GM12878 (cell line): ENCODE results near the gene PAQR7. TPM values are rescaled to one million over a fixed set of nuclear protein-coding genes. Genes with fewer than 3 reads are reported as not detected.

Experiments
- ATAC-seq: fragments of 200-7000 bp; cut with Tn5 transposase; 3 replicates; pipeline ENCODE4 v1.9.1; 2020; ENCODE audit warnings: mild to moderate bottlenecking, moderate library complexity
- Bru-seq: library from RNA; stranded (reverse); fragments of 400-500 nt; gene quantifications from one replicate; lab custom pipeline; 2021; lab: Mats Ljungman, UMichigan
- BruChase-seq, 2 experiments: library from RNA; stranded (reverse); fragments of 400-500 nt; gene quantifications; one replicate each; lab custom pipeline; 2021; lab: Mats Ljungman, UMichigan
- BruUV-seq: library from RNA; stranded (reverse); fragments of 400-500 nt; replicated peaks from 2 replicates; lab custom pipeline; 2021; lab: Mats Ljungman, UMichigan
- CTCF ChIA-PET: fragments of 300-600 bp; sonication (Branson Sonifier 250); formaldehyde crosslinking; extraction: SDS; loops from one replicate; lab custom pipeline; 2021; ENCODE audit warnings: inconsistent platforms; lab: Yijun Ruan, JAX
- POLR2A ChIA-PET: fragments of 350-600 bp; formaldehyde crosslinking; extraction: SDS; loops from one replicate; lab custom pipeline; 2021; ENCODE audit warnings: inconsistent platforms; lab: Charles Lee
- RAD21 ChIA-PET: fragments of 300-600 bp; sonication (Branson Sonifier 250); formaldehyde crosslinking; loops from one replicate; lab custom pipeline; 2023; ENCODE audit warnings: antibody characterized with exemption; ENCODE audit not compliant: unreplicated experiment; lab: Charles Lee
- SMC1A ChIA-PET: fragments of 300-600 bp; sonication (Branson Sonifier 250); formaldehyde crosslinking; loops from one replicate; lab custom pipeline; 2023; ENCODE audit not compliant: unreplicated experiment, uncharacterized antibody; lab: Charles Lee
- DNase-seq: peaks from one replicate; pipeline ENCODE4 v3.0.0-alpha.2; 2011; ENCODE audit warnings: low read depth, low spot score
- FAIRE-seq: peaks from 3 replicates; lab custom pipeline; 2011; peaks lifted over from hg19 to GRCh38; lab: Jason Lieb, UNC
- H2AFZ ChIP-seq: 2 replicates; pipeline ENCODE4 v1.6.0; 2011; ENCODE audit warnings: low read depth, low read length, control low read depth; ENCODE audit not compliant: control insufficient read depth
- H3K27ac ChIP-seq: 2 replicates; pipeline ENCODE4 v1.5.1; 2011; ENCODE audit warnings: control low read depth; ENCODE audit not compliant: control insufficient read depth, insufficient read depth
- H3K27me3 ChIP-seq, 2 experiments: replicated peaks in 1 of 2; 2 replicates each; pipeline versions ENCODE4 v1.6.0 to v1.6.1; 2011; ENCODE audit warnings: low read length in 1 of 2; ENCODE audit not compliant: control insufficient read depth in 2 of 2, insufficient read depth in 2 of 2
- H3K36me3 ChIP-seq, 2 experiments: 2 replicates each; pipeline ENCODE4 v1.5.1; 2011; ENCODE audit warnings: low read length in 1 of 2; ENCODE audit not compliant: control insufficient read depth in 2 of 2, insufficient read depth in 2 of 2
- H3K4me1 ChIP-seq: 2 replicates; pipeline ENCODE4 v1.6.1; 2011; ENCODE audit warnings: mild to moderate bottlenecking, low read length, moderate library complexity, mixed read lengths; ENCODE audit not compliant: control insufficient read depth, insufficient read depth
- H3K4me2 ChIP-seq: 2 replicates; pipeline ENCODE4 v1.6.0; 2011; ENCODE audit warnings: control low read depth; ENCODE audit not compliant: control insufficient read depth, insufficient read depth
- H3K4me3 ChIP-seq: fragments of 200-600 bp; sonication (generic); 2 replicates; pipeline ENCODE4 v1.5.1; 2016
- H3K79me2 ChIP-seq: 2 replicates; pipeline ENCODE4 v1.6.0; 2011; ENCODE audit warnings: low read length; ENCODE audit not compliant: control insufficient read depth, insufficient read depth
- H3K9ac ChIP-seq: 2 replicates; pipeline ENCODE4 v1.8.0; 2011; ENCODE audit warnings: low read length, control low read depth, mixed read lengths; ENCODE audit not compliant: control insufficient read depth, insufficient read depth
- H3K9me3 ChIP-seq: replicated peaks from 3 replicates; pipeline ENCODE4 v1.5.1; 2011; ENCODE audit warnings: mild to moderate bottlenecking, low read length; ENCODE audit not compliant: control insufficient read depth, insufficient read depth
- H4K20me1 ChIP-seq: 2 replicates; pipeline ENCODE4 v1.6.0; 2011; ENCODE audit not compliant: control insufficient read depth, insufficient read depth
- EZH2 ChIP-seq: IDR thresholded peaks from 2 replicates; pipeline ENCODE4 v1.6.1; 2012; ENCODE audit warnings: low read depth, mild to moderate bottlenecking, control low read depth, inconsistent platforms, low read length, borderline replicate concordance; ENCODE audit not compliant: control insufficient read depth
- SMC3 ChIP-seq: IDR thresholded peaks from 2 replicates; pipeline ENCODE4 v1.6.1; 2011; ENCODE audit warnings: low read length, improper control_type of control experiment, borderline replicate concordance
- TAF1 ChIP-seq: IDR thresholded peaks from 2 replicates; pipeline ENCODE4 v1.6.1; 2011; ENCODE audit warnings: mild to moderate bottlenecking, low read depth, low read length, borderline replicate concordance
- ZBED1 ChIP-seq: IDR thresholded peaks from 2 replicates; pipeline ENCODE4 v1.6.1; 2016; ENCODE audit warnings: borderline replicate concordance
- ZNF622 ChIP-seq: fragments of 450-650 bp; IDR thresholded peaks from 2 replicates; pipeline ENCODE4 v1.6.1; 2017; ENCODE audit warnings: mild to moderate bottlenecking, inconsistent platforms
- WGBS: methylation state at CpG from one replicate; pipeline ENCODE4 v1.1.6; 2016; ENCODE audit warnings: low lambda C conversion rate; ENCODE audit not compliant: insufficient replicate concordance, insufficient coverage; ENCODE audit errors: missing lambda C conversion rate; 5-methylcytosine and 5-hydroxymethylcytosine counted together
- in situ Hi-C: fragments of 300-500 bp; cut with MboI; formaldehyde crosslinking; loops from 9 replicates; pipeline ENCODE4 v1.14.3; 2018; ENCODE audit warnings: mixed read lengths
- intact Hi-C: fragments of 100-400 bp; cut with micrococcal nuclease; formaldehyde crosslinking; loops from one replicate; pipeline ENCODE4 v1.14.2; 2022; ENCODE audit not compliant: unreplicated experiment
- long read RNA-seq, 2 experiments: library from polyadenylated mRNA; unstranded; transcript quantifications; one replicate each; pipeline ENCODE4 v2.0.0, GENCODE V29; 2019 to 2020
- polyA minus RNA-seq, 3 experiments: library from RNA; depleted of rRNA, polyadenylated mRNA; stranded (reverse); fragments of >200 nt; gene quantifications; 2 replicates each; pipeline ENCODE4 v1.2.3, GENCODE V29; 2011
- polyA plus RNA-seq, 11 experiments: library from polyadenylated mRNA; depleted of rRNA in 4 of 11; unstranded in 6 of 11; stranded (reverse) in 5 of 11; fragments of >200 nt; fragmentation: Nextera tagmentation in 4 of 11; fragmentation: Illumina TruSeq in 1 of 11; extraction: Ambion mirVana in 4 of 11; extraction: Trizol in 1 of 11; gene quantifications; 1 replicate in 1 of 11; 2 replicates in 10 of 11; pipeline versions ENCODE4 v1.2.1 to v1.2.3, GENCODE V29; 2011 to 2016; ENCODE audit warnings: inconsistent platforms in 2 of 11, missing spikeins in 2 of 11, low read depth in 1 of 11
- total RNA-seq, 4 experiments: library from RNA; depleted of rRNA in 3 of 4; stranded (reverse); fragments of >200 nt in 3 of 4; fragmentation: Illumina TruSeq in 1 of 4; extraction: Trizol in 1 of 4; gene quantifications; 2 replicates each; pipeline versions ENCODE4 v1.2.1 to v1.2.3, GENCODE V29; 2013 to 2021
- TF ChIP-seq, protein P1 (sequence below): fragments of 450-650 bp; conservative IDR thresholded peaks from 2 replicates; pipeline ENCODE4 v1.6.1; 2017; ENCODE audit warnings: mild to moderate bottlenecking, moderate library complexity
- TF ChIP-seq, protein P2 (sequence below): fragments of 450-650 bp; IDR thresholded peaks from 2 replicates; pipeline ENCODE4 v1.6.1; 2018; ENCODE audit warnings: borderline replicate concordance, mild to moderate bottlenecking; ENCODE audit not compliant: partially characterized antibody
- TF ChIP-seq, protein P3 (sequence below): fragments of 150-350 bp; IDR thresholded peaks from 2 replicates; pipeline ENCODE4 v1.6.1; 2016; ENCODE audit warnings: low read depth, low read length

Gene PAQR7, protein sequence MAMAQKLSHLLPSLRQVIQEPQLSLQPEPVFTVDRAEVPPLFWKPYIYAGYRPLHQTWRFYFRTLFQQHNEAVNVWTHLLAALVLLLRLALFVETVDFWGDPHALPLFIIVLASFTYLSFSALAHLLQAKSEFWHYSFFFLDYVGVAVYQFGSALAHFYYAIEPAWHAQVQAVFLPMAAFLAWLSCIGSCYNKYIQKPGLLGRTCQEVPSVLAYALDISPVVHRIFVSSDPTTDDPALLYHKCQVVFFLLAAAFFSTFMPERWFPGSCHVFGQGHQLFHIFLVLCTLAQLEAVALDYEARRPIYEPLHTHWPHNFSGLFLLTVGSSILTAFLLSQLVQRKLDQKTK
- total RNA-seq (2013; cell fraction: nucleolus; rRNA removed): 16.7 and 17.9 TPM in 2 replicates
- total RNA-seq (2014; rRNA removed) (6.7 and 7.0 TPM in 2 replicates), total RNA-seq (2014; rRNA removed; fragmentation: Illumina TruSeq; extraction: Trizol) (5.3 and 5.7 TPM in 2 replicates), total RNA-seq (2021) (8.1 and 8.8 TPM in 2 replicates), polyA plus RNA-seq (2011; rRNA removed) (4.0 and 6.3 TPM in 2 replicates), polyA plus RNA-seq (2014; fragmentation: Illumina TruSeq; extraction: Trizol) (2.9 and 4.6 TPM in 2 replicates), polyA plus RNA-seq (2014; fragmentation: Nextera tagmentation; extraction: Ambion mirVana) (1 to 10 TPM; 1.1 to 2.5 TPM), polyA plus RNA-seq (2014; rRNA removed) (5.3 and 6.1 TPM in 2 replicates), polyA plus RNA-seq (2016; fragmentation: Nextera tagmentation; extraction: Ambion mirVana) (1 to 10 TPM; 1.9 to 2.9 TPM), polyA minus RNA-seq (2011; rRNA and poly(A)+ RNA removed) (14.2 and 23.7 TPM in 2 replicates), Bru-seq, nascent RNA (percentile 69 among the genes with signal in this experiment), BruChase-seq, experiment 1, labeled RNA remaining after a 6-hour chase (percentile 76 among the genes with signal in this experiment), BruChase-seq, experiment 2, labeled RNA remaining after a 2-hour chase (percentile 77 among the genes with signal in this experiment)
- polyA plus RNA-seq (2011; ENCODE audit: low read depth): 5.0 TPM
- 9.9 and 10.8 TPM in 2 replicates for polyA plus RNA-seq (2011; cell fraction: cytosol; rRNA removed)
- 5.9 and 6.0 TPM in 2 replicates for polyA plus RNA-seq (2011; cell fraction: nucleus; rRNA removed)
- 7.9 and 8.9 TPM in 2 replicates for polyA plus RNA-seq (2012)
- 7.2 and 8.8 TPM in 2 replicates for polyA minus RNA-seq (2011; cell fraction: cytosol; rRNA and poly(A)+ RNA removed)
- 2.1 and 3.0 TPM in 2 replicates for polyA minus RNA-seq (2011; cell fraction: nucleus; rRNA and poly(A)+ RNA removed)
- long read RNA-seq, experiment 1, partial matches to known transcripts: 0 of 1 reads
- long read RNA-seq, experiment 1, other reads (novel, unspliced or antisense): 1 of 1 reads
- long read RNA-seq, experiment 2: 0 reads

DNA sequence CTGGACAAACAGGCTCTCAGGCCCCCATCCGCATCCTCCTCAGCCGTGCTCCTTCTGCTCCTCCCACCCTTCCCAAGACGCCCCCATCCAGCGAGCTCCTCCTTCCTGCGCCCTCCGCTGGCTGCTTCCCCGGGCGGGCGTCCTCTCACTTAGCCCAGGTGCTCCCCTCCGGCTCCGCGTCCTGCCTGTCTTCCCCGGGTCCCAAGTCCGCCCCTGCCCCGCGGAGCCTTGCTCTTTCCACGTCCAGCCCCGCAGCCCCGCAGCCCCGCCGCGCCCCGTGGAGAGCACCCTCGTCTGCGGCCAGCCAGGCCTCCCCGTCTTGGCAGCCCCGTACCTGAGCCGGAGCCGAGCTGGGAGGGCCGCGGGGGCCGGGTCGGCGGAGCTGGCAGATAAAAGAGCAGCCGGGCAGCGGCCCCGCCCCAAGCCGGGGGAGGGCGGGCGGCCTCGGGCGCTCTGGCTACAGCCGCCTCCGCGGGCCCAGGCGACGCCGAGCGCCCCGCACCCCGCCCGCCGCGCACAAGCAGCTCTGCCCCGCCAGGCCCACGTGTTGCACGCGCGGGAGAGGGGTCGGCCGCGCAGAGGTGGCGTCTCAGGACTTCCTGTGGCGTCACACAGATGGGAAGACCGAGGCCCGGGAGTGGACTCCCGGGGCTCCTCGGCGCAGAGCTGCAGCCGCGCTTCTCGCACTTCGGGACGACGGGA lies at the start of gene PAQR7:
Gene PAQR7, minus strand, starts transcription at position 555 of the 702 bp plus-strand sequence. CDS start 11,869 bp downstream, outside the sequence.
- no peaks in the 10 kb centered on the region for H3K9me3 ChIP-seq
- 2% methylated on average over 60 of the region's 75 CpGs for WGBS
- CTCF ChIA-PET: interaction anchor here (1.0 to 3.1 kb wide), 6 partner anchors 11 to 122 kb away, joined by 3 to 25 read pairs (median 7); partner anchors contain the start of gene PAFAH2
- H3K27me3 ChIP-seq: no peaks in the 10 kb centered on the region; a peak in 1 of 4 replicates
- intact Hi-C loops (no loop called here), in situ Hi-C loops (no loop called here)
- H3K79me2 ChIP-seq: peaks cover 9% of the 10 kb centered on the region
- H4K20me1 ChIP-seq: no peaks in the 10 kb centered on the region
- FAIRE-seq (no peak), ATAC-seq (peak; percentile 86), DNase-seq (no peak)
- H3K36me3 ChIP-seq: no peaks in the 10 kb centered on the region
- peak within 1 kb of the TSS; percentile 92 for H3K4me2 ChIP-seq
- H3K4me1 ChIP-seq: peaks cover 34% of the 10 kb centered on the region
- RAD21 ChIA-PET: interaction anchor here (0.9 to 2.0 kb wide), 7 partner anchors 17 to 122 kb away, joined by 3 to 13 read pairs (median 7); partner anchors contain the start of genes MTFR1L and PAFAH2
- peak within 1 kb of the TSS; percentile 76 for H3K4me3 ChIP-seq
- BruUV-seq: no TSS peak
- SMC1A ChIA-PET: interaction anchor here (0.7 to 2.7 kb wide), 12 partner anchors 9 to 419 kb away, joined by 3 to 8 read pairs (median 4); partner anchors contain the start of genes MTFR1L and PAFAH2
- peak within 1 kb of the TSS; percentile 27 for H3K27ac ChIP-seq
- H3K9ac ChIP-seq: peak within 1 kb of the TSS; percentile 76
- POLR2A ChIA-PET: interaction anchor here (0.7 to 3.6 kb wide), 4 partner anchors 15 to 122 kb away, joined by 3 to 26 read pairs (median 8); partner anchors contain the start of genes AUNIP and PAFAH2
- H2AFZ ChIP-seq: peak within 1 kb of the TSS; percentile 81
- TF ChIP-seq ZNF622 (no peak), TAF1 (0 out of 2 replicates have a peak, but pooled peaks have one; percentile 18), ZBED1 (no peak), SMC3 (no peak), EZH2 (no peak)
- TF ChIP-seq, protein P1, sequence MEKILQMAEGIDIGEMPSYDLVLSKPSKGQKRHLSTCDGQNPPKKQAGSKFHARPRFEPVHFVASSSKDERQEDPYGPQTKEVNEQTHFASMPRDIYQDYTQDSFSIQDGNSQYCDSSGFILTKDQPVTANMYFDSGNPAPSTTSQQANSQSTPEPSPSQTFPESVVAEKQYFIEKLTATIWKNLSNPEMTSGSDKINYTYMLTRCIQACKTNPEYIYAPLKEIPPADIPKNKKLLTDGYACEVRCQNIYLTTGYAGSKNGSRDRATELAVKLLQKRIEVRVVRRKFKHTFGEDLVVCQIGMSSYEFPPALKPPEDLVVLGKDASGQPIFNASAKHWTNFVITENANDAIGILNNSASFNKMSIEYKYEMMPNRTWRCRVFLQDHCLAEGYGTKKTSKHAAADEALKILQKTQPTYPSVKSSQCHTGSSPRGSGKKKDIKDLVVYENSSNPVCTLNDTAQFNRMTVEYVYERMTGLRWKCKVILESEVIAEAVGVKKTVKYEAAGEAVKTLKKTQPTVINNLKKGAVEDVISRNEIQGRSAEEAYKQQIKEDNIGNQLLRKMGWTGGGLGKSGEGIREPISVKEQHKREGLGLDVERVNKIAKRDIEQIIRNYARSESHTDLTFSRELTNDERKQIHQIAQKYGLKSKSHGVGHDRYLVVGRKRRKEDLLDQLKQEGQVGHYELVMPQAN: peak; percentile 68
- TF ChIP-seq, protein P2, sequence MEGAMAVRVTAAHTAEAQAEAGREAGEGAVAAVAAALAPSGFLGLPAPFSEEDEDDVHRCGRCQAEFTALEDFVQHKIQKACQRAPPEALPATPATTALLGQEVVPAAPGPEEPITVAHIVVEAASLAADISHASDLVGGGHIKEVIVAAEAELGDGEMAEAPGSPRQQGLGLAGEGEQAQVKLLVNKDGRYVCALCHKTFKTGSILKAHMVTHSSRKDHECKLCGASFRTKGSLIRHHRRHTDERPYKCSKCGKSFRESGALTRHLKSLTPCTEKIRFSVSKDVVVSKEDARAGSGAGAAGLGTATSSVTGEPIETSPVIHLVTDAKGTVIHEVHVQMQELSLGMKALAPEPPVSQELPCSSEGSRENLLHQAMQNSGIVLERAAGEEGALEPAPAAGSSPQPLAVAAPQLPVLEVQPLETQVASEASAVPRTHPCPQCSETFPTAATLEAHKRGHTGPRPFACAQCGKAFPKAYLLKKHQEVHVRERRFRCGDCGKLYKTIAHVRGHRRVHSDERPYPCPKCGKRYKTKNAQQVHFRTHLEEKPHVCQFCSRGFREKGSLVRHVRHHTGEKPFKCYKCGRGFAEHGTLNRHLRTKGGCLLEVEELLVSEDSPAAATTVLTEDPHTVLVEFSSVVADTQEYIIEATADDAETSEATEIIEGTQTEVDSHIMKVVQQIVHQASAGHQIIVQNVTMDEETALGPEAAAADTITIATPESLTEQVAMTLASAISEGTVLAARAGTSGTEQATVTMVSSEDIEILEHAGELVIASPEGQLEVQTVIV: no peak
- TF ChIP-seq, protein P3, sequence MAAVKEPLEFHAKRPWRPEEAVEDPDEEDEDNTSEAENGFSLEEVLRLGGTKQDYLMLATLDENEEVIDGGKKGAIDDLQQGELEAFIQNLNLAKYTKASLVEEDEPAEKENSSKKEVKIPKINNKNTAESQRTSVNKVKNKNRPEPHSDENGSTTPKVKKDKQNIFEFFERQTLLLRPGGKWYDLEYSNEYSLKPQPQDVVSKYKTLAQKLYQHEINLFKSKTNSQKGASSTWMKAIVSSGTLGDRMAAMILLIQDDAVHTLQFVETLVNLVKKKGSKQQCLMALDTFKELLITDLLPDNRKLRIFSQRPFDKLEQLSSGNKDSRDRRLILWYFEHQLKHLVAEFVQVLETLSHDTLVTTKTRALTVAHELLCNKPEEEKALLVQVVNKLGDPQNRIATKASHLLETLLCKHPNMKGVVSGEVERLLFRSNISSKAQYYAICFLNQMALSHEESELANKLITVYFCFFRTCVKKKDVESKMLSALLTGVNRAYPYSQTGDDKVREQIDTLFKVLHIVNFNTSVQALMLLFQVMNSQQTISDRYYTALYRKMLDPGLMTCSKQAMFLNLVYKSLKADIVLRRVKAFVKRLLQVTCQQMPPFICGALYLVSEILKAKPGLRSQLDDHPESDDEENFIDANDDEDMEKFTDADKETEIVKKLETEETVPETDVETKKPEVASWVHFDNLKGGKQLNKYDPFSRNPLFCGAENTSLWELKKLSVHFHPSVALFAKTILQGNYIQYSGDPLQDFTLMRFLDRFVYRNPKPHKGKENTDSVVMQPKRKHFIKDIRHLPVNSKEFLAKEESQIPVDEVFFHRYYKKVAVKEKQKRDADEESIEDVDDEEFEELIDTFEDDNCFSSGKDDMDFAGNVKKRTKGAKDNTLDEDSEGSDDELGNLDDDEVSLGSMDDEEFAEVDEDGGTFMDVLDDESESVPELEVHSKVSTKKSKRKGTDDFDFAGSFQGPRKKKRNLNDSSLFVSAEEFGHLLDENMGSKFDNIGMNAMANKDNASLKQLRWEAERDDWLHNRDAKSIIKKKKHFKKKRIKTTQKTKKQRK: no peak
